SJCRH30 (cell line): ENCODE data around the gene KIAA0753. TPM values are rescaled to one million over a fixed set of nuclear protein-coding genes. Genes with fewer than 3 reads are reported as not detected.

ENCODE experiments used
- DNase-seq, 2 experiments: peaks; one replicate each; pipeline ENCODE4 v3.0.0-alpha.2; 2015 to 2020
- H3K27ac ChIP-seq: fragments of 250-450 bp; sonication (Bioruptor Pico); 2 replicates; pipeline ENCODE4 v1.5.1; 2020; ENCODE audit warnings: mild to moderate bottlenecking, moderate library complexity
- H3K27me3 ChIP-seq: fragments of 250-450 bp; sonication (Bioruptor Pico); 2 replicates; pipeline ENCODE4 v1.5.1; 2020; ENCODE audit warnings: mild to moderate bottlenecking, moderate library complexity
- H3K36me3 ChIP-seq: fragments of 250-450 bp; sonication (Bioruptor Pico); 2 replicates; pipeline ENCODE4 v1.5.1; 2020; ENCODE audit warnings: mild to moderate bottlenecking, moderate library complexity
- H3K4me1 ChIP-seq: fragments of 250-450 bp; sonication (Bioruptor Pico); 2 replicates; pipeline ENCODE4 v1.5.1; 2020; ENCODE audit warnings: mild to moderate bottlenecking, moderate library complexity
- H3K4me3 ChIP-seq: fragments of 250-450 bp; sonication (Bioruptor Pico); 2 replicates; pipeline ENCODE4 v1.5.1; 2020; ENCODE audit warnings: mild to moderate bottlenecking, moderate library complexity
- H3K9me3 ChIP-seq: fragments of 250-450 bp; sonication (Bioruptor Pico); replicated peaks from 2 replicates; pipeline ENCODE4 v1.5.1; 2020; ENCODE audit warnings: mild to moderate bottlenecking, moderate library complexity
- total RNA-seq: library from RNA; depleted of rRNA; stranded (reverse); fragments of >200 nt; shearing (Covaris generic); gene quantifications from 2 replicates; pipeline ENCODE4 v1.2.3, GENCODE V29; 2014; rRNA removed

Gene KIAA0753
- total RNA-seq, 1 experiment from 2014 or later = 14.3 TPM

DNA sequence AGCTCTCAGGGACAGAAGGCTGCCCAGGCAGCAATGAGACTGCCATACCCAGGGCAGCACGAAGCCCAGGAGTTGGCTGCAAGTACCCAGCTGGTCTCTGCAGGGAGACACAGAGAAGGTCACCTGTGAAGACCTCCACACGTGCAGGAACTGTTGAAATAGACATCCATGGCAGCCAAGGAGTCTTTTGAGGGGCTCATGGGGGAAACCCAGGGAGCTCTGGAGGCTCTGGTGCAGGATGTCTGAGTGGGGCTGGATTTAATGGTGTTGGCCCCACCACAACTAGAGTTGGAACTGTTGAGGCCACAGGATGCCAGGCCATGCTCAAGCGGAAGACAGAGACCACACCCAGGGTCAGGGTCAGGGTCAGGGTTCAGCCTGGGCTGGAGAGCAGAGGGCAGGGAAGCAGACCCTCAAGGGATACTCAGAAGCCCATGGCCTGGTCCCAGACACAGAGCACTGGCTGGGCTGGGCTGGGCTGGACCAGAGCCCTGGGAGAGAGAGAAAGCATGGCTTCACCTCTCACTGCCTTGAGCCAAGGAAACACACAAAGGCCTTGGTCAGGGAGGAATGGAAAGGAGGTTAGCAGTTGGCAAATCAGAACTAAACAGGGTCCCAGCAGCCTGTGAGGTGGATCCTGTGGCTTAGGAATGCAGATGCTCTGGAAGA, 105.5 kb downstream of the KIAA0753 start:
- Histone ChIP-seq H3K36me3 (peaks cover 6% of the 10 kb centered on the region; the same call in 1 of the 2 replicates), H3K9me3 (no peaks in the 10 kb centered on the region), H3K27me3 (no peaks in the 10 kb centered on the region), H3K4me1 (peaks cover 20% of the 10 kb centered on the region), H3K27ac (peak overlapping the region; percentile 81), H3K4me3 (no peak overlapping the region)
- DNase-seq = no peak

- peaks cover 5% of the 10 kb centered on the region; the same call in 1 of the 2 replicates for H3K36me3 ChIP-seq
- no peaks in the 10 kb centered on the region for H3K27me3 ChIP-seq
- H3K4me3 ChIP-seq = no peak overlapping the region
- DNase-seq = no peak
- H3K27ac ChIP-seq = no peak overlapping the region
- H3K9me3 ChIP-seq = no peaks in the 10 kb centered on the region
- peaks cover 18% of the 10 kb centered on the region for H3K4me1 ChIP-seq
Observed at GRCh38 chr17:6532441-6532885, 108.0 kb downstream of the KIAA0753 start.

GRCh38 chr17:6531575-6531974, 108.9 kb downstream of the KIAA0753 start:
- no peak for DNase-seq
- Histone ChIP-seq H3K27me3 (no peaks in the 10 kb centered on the region), H3K4me1 (peaks cover 11% of the 10 kb centered on the region), H3K27ac (no peak overlapping the region), H3K4me3 (no peak overlapping the region), H3K36me3 (peaks cover 4% of the 10 kb centered on the region; the same call in 1 of the 2 replicates), H3K9me3 (no peaks in the 10 kb centered on the region)

DNA sequence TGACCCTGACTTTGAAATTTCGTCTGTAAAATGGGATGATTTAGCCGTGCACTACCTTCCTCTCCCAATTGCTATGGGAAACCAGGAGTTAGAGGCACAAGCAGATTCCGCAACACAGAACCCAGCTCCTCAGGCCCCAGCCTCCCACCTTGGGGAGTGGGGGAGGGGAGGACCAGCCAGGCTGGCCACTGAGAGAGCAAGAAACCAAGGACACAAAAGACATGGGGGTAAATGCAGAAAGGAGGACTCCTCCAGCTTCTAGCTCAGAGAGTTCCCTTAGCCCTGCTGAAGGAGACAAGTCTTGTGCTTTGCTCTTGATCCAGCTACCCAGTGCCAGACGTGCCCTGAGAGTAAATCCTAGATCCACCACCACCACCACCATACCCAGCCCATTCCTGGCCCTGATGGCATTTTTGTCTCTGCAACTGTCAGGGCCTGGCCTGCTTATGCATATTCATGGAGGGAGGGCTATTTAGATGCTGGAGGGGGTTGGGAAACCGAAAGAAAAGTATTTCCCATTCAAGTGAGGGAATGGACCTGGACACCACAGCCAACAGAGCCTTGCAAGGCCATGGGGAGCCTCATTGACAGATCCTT, 110.1 kb downstream of the KIAA0753 start:
- no peak for DNase-seq
- Histone ChIP-seq H3K36me3 (peaks cover 4% of the 10 kb centered on the region; the same call in 1 of the 2 replicates), H3K4me3 (no peak overlapping the region), H3K9me3 (no peaks in the 10 kb centered on the region), H3K27ac (no peak overlapping the region), H3K27me3 (no peaks in the 10 kb centered on the region), H3K4me1 (peaks cover 2% of the 10 kb centered on the region)

- no peaks in the 10 kb centered on the region for H3K9me3 ChIP-seq
- H3K4me3 ChIP-seq = no peak overlapping the region
- H3K4me1 ChIP-seq = no peaks in the 10 kb centered on the region
- no peak overlapping the region for H3K27ac ChIP-seq
- H3K27me3 ChIP-seq = no peaks in the 10 kb centered on the region
- peaks cover 2% of the 10 kb centered on the region; the same call in 1 of the 2 replicates for H3K36me3 ChIP-seq
- DNase-seq = no peak
Observed at GRCh38 chr17:6528557-6528956, 112.0 kb downstream of the KIAA0753 start.

Other genes with a start within 250 kb of the KIAA0753 start
- 0.42 TPM in 1 of 2 replicates, not detected in the other for gene AIPL1, start 205.6 kb downstream of the KIAA0753 start, total RNA-seq
- gene PIMREG, start 196.3 kb downstream of the KIAA0753 start, total RNA-seq = 87.2 and 94.7 TPM in 2 replicates
- 39.2 and 39.7 TPM in 2 replicates for gene PITPNM3, start 84.2 kb downstream of the KIAA0753 start, total RNA-seq
- gene TXNDC17, start 349 bp upstream of the KIAA0753 start, total RNA-seq = 62.0 and 66.1 TPM in 2 replicates
- gene MED31, start 10.9 kb upstream of the KIAA0753 start, total RNA-seq = 20.1 and 22.1 TPM in 2 replicates
- 1.4 and 1.9 TPM in 2 replicates for gene C17orf100, start 11.1 kb upstream of the KIAA0753 start, total RNA-seq
- not detected in 2 replicates for gene SLC13A5, start 72.7 kb upstream of the KIAA0753 start, total RNA-seq
- gene XAF1, start 115.3 kb upstream of the KIAA0753 start, total RNA-seq = 0.04 TPM in 1 of 2 replicates, not detected in the other
- not detected in 2 replicates for gene FBXO39, start 135.5 kb upstream of the KIAA0753 start, total RNA-seq
- gene TEKT1, start 191.0 kb upstream of the KIAA0753 start, total RNA-seq = not detected in 2 replicates